GM12892 (cell line): ENCODE data around the gene TMEM121B.

Experiments
- POLR2A ChIP-seq: IDR thresholded peaks from 2 replicates; pipeline ENCODE4 v1.6.1; 2011; ENCODE audit warnings: low read depth, low read length, control low read depth
- POLR2AphosphoS5 ChIP-seq: IDR thresholded peaks from 2 replicates; pipeline ENCODE4 v1.6.1; 2011; ENCODE audit warnings: low read depth, low read length, control low read depth

DNA sequence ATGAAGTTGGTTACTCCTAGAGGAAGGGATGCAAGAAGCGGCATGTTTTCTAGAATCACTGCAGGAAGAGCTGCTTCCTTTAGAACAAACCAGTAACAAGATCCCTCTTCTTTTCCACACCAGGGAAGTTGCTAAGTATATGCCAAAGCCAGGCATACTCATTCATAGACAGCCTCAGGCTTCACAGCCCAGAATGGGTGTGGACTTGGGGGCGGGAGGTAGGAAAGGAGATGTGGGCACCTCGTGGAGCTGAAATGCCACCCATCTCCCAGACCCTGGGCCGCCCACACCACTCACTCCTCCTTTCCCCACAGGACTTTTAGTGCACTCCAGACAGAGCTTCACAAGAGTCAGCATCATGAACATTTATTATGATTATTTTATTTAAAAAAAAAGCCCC lies 16.0 kb upstream of the TMEM121B start:
- TF ChIP-seq POLR2A (no peak), POLR2AphosphoS5 (no peak)
